ENCODE measurements around the gene PKP1. TPM values are rescaled to one million over a fixed set of nuclear protein-coding genes. Genes with fewer than 3 reads are reported as not detected.

The PKP1 gene
- total and polyA plus RNA-seq, 2 donors from 2014 or later: 0.47 to 0.63 TPM

DNA sequence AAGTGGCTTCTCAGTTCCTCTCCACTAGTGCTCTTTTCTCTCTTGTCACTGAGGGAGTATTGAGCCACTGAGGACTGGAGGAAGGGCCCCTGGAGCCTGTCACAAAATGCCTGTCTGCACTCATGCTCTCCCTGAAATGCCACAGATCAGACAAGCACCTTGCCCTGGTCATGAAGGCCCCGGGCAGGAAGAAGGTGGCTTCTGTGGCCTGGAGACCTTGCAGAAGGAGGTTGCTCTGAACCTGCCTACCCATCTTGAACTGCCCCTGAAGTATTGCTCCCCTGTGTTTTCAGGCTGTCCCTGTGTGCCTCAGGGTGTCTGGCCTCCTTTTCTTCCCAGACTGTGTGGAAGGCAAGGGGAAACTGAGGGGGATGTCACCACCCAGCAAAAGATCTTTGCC, 3.1 kb downstream of the PKP1 start:
- Histone ChIP-seq H3K4me1 (ENCODE audit: control insufficient read depth in 2 of 3, insufficient read depth in 2 of 3, low read depth in 1 of 3, low read length in 3 of 3) (peaks cover 0 to 6% (median 0%) of the 10 kb centered on the region in 3 donors), H3K9ac (ENCODE audit: low read length in 3 of 3) (no peak overlapping the region), H3K4me3 (ENCODE audit: low read length in 3 of 3) (no peak overlapping the region), H3K27me3 (ENCODE audit: control insufficient read depth, insufficient read depth, low read length) (peaks cover 17% of the 10 kb centered on the region), H3K9me3 (ENCODE audit: control insufficient read depth in 2 of 3, insufficient read depth in 1 of 3, low read length in 3 of 3) (no peaks in the 10 kb centered on the region), H3K36me3 (ENCODE audit: control insufficient read depth in 2 of 3, insufficient read depth in 3 of 3, low read length in 3 of 3) (no peaks in the 10 kb centered on the region), H3K27ac (ENCODE audit: low read depth in 2 of 2, low read length in 2 of 2) (no peak overlapping the region)
- TF ChIP-seq, protein P1, sequence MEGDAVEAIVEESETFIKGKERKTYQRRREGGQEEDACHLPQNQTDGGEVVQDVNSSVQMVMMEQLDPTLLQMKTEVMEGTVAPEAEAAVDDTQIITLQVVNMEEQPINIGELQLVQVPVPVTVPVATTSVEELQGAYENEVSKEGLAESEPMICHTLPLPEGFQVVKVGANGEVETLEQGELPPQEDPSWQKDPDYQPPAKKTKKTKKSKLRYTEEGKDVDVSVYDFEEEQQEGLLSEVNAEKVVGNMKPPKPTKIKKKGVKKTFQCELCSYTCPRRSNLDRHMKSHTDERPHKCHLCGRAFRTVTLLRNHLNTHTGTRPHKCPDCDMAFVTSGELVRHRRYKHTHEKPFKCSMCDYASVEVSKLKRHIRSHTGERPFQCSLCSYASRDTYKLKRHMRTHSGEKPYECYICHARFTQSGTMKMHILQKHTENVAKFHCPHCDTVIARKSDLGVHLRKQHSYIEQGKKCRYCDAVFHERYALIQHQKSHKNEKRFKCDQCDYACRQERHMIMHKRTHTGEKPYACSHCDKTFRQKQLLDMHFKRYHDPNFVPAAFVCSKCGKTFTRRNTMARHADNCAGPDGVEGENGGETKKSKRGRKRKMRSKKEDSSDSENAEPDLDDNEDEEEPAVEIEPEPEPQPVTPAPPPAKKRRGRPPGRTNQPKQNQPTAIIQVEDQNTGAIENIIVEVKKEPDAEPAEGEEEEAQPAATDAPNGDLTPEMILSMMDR (IDR thresholded peaks at IDR 0.05; ENCODE audit: borderline replicate concordance, extremely low read depth, insufficient read depth): no peak
- intact Hi-C loops (cut with DNase I): no loop called here
- no peak for DNase-seq
- no peak for FAIRE-seq

DNA sequence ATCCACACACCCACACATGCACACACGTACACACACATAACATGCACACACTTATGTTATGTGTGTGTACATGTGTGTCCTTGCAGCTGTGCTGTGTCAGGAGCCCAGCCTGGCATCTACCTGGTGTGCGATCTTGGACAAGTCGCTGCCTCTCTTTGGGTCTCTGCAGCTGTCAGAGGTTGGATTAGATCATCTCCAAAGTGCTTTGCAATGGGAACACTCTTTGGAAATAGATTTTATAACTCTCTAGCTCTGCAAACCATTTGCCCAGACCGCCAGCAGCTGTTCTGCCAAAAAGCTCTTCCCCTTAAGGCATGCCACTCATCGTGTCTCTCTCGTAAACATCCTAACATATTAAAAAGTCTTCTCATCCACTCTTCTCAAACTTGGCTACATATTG, 4.7 kb downstream of the PKP1 start:
- FAIRE-seq (no peak), DNase-seq (no peak)
- no peak overlapping the region for H3K9ac ChIP-seq (ENCODE audit: low read length in 3 of 3)
- H3K4me3 ChIP-seq (ENCODE audit: low read length in 3 of 3): no peak overlapping the region
- TF ChIP-seq, protein P1 (IDR thresholded peaks at IDR 0.05; ENCODE audit: borderline replicate concordance, extremely low read depth, insufficient read depth): no peak
- peaks cover 0 to 6% (median 0%) of the 10 kb centered on the region in 3 donors for H3K4me1 ChIP-seq (ENCODE audit: control insufficient read depth in 2 of 3, insufficient read depth in 2 of 3, low read depth in 1 of 3, low read length in 3 of 3)
- H3K36me3 ChIP-seq (ENCODE audit: control insufficient read depth in 2 of 3, insufficient read depth in 3 of 3, low read length in 3 of 3): no peaks in the 10 kb centered on the region
- peaks cover 9% of the 10 kb centered on the region for H3K27me3 ChIP-seq (ENCODE audit: control insufficient read depth, insufficient read depth, low read length)
- intact Hi-C loops (cut with DNase I): no loop called here
- H3K9me3 ChIP-seq (ENCODE audit: control insufficient read depth in 2 of 3, insufficient read depth in 1 of 3, low read length in 3 of 3): no peaks in the 10 kb centered on the region
- no peak overlapping the region for H3K27ac ChIP-seq (ENCODE audit: low read depth in 2 of 2, low read length in 2 of 2)

- TF ChIP-seq, protein P1 (IDR thresholded peaks at IDR 0.05; ENCODE audit: borderline replicate concordance, extremely low read depth, insufficient read depth): no peak
- FAIRE-seq: no peak
- Histone ChIP-seq H3K27ac (ENCODE audit: low read depth in 2 of 2, low read length in 2 of 2) (no peak overlapping the region), H3K36me3 (ENCODE audit: control insufficient read depth in 2 of 3, insufficient read depth in 3 of 3, low read length in 3 of 3) (no peaks in the 10 kb centered on the region), H3K27me3 (ENCODE audit: control insufficient read depth, insufficient read depth, low read length) (peaks cover 5% of the 10 kb centered on the region), H3K4me1 (ENCODE audit: control insufficient read depth in 2 of 3, insufficient read depth in 2 of 3, low read depth in 1 of 3, low read length in 3 of 3) (no peaks in the 10 kb centered on the region), H3K4me3 (ENCODE audit: low read length in 3 of 3) (no peak overlapping the region), H3K9ac (ENCODE audit: low read length in 3 of 3) (no peak overlapping the region), H3K9me3 (ENCODE audit: control insufficient read depth in 2 of 3, insufficient read depth in 1 of 3, low read length in 3 of 3) (no peaks in the 10 kb centered on the region)
- DNase-seq: no peak
- intact Hi-C loops (cut with DNase I): no loop called here
Observed at GRCh38 chr1:201288765-201289164, 5.5 kb downstream of the PKP1 start.

GRCh38 chr1:201290551-201290950, 7.2 kb downstream of the PKP1 start:
- Histone ChIP-seq H3K27me3 (ENCODE audit: control insufficient read depth, insufficient read depth, low read length) (no peaks in the 10 kb centered on the region), H3K27ac (ENCODE audit: low read depth in 2 of 2, low read length in 2 of 2) (no peak overlapping the region), H3K4me3 (ENCODE audit: low read length in 3 of 3) (no peak overlapping the region), H3K9me3 (ENCODE audit: control insufficient read depth in 2 of 3, insufficient read depth in 1 of 3, low read length in 3 of 3) (no peaks in the 10 kb centered on the region), H3K36me3 (ENCODE audit: control insufficient read depth in 2 of 3, insufficient read depth in 3 of 3, low read length in 3 of 3) (no peaks in the 10 kb centered on the region), H3K9ac (ENCODE audit: low read length in 3 of 3) (no peak overlapping the region), H3K4me1 (ENCODE audit: control insufficient read depth in 2 of 3, insufficient read depth in 2 of 3, low read depth in 1 of 3, low read length in 3 of 3) (no peaks in the 10 kb centered on the region)
- no peak for FAIRE-seq
- TF ChIP-seq, protein P1 (IDR thresholded peaks at IDR 0.05; ENCODE audit: borderline replicate concordance, extremely low read depth, insufficient read depth): no peak
- no peak for DNase-seq
- intact Hi-C loops (cut with DNase I): no loop called here

Data from kidney (tissue), 14 donors.